WERI-Rb-1 (cell line): ENCODE data around the gene BOK.

Source experiments
- DNase-seq: peaks from one replicate; pipeline ENCODE4 v3.0.0-alpha.2; 2020
- H3K27ac ChIP-seq: fragments of 250-450 bp; sonication (Bioruptor Pico); 2 replicates; pipeline ENCODE4 v1.5.1; 2020; ENCODE audit warnings: mild to moderate bottlenecking, moderate library complexity
- H3K27me3 ChIP-seq: fragments of 250-450 bp; sonication (Bioruptor Pico); 2 replicates; pipeline ENCODE4 v1.5.1; 2021; ENCODE audit warnings: mild to moderate bottlenecking, low read depth, moderate library complexity; ENCODE audit not compliant: insufficient read depth, severe bottlenecking
- H3K36me3 ChIP-seq: fragments of 250-450 bp; sonication (Bioruptor Pico); 2 replicates; pipeline ENCODE4 v1.5.1; 2020; ENCODE audit warnings: mild to moderate bottlenecking, moderate library complexity
- H3K4me3 ChIP-seq: 2 replicates; pipeline ENCODE4 v1.5.1; 2011; ENCODE audit warnings: low read depth, mild to moderate bottlenecking, control low read depth, low read length
- H3K9me3 ChIP-seq: fragments of 250-450 bp; sonication (Bioruptor Pico); 2 replicates; pipeline ENCODE4 v1.5.1; 2021; ENCODE audit warnings: mild to moderate bottlenecking, moderate library complexity; ENCODE audit not compliant: severe bottlenecking
- CTCF ChIP-seq: IDR thresholded peaks from 2 replicates; pipeline ENCODE4 v1.5.1; 2011; ENCODE audit warnings: low read depth, mild to moderate bottlenecking, control low read depth, inconsistent platforms, low read length

The BOK gene

GRCh38 chr2:241618296-241618805 lies 59.8 kb downstream of the BOK start:
- DNase-seq, result no peak
- H3K27ac ChIP-seq, result no peak overlapping the region
- H3K4me3 ChIP-seq, result no peak overlapping the region
- no peak for TF ChIP-seq CTCF
- no peaks in the 10 kb centered on the region for H3K9me3 ChIP-seq
- H3K27me3 ChIP-seq, result no peaks in the 10 kb centered on the region
- peaks cover 4% of the 10 kb centered on the region for H3K36me3 ChIP-seq

- Histone ChIP-seq H3K27me3 (no peaks in the 10 kb centered on the region), H3K27ac (no peak overlapping the region), H3K4me3 (no peak overlapping the region), H3K36me3 (peaks cover 4% of the 10 kb centered on the region), H3K9me3 (no peaks in the 10 kb centered on the region)
- no peak for DNase-seq
- TF ChIP-seq CTCF, result no peak
These were observed 60.3 kb downstream of the BOK start for GRCh38 chr2:241618829-241619228.

- Histone ChIP-seq H3K27me3 (no peaks in the 10 kb centered on the region), H3K4me3 (no peak overlapping the region), H3K36me3 (peaks cover 4% of the 10 kb centered on the region), H3K27ac (no peak overlapping the region), H3K9me3 (no peaks in the 10 kb centered on the region)
- TF ChIP-seq CTCF, result no peak
- no peak for DNase-seq
These were observed 61.3 kb downstream of the BOK start for GRCh38 chr2:241619597-241620418.

- Histone ChIP-seq H3K9me3 (no peaks in the 10 kb centered on the region), H3K27ac (no peak overlapping the region), H3K27me3 (no peaks in the 10 kb centered on the region), H3K36me3 (peaks cover 4% of the 10 kb centered on the region), H3K4me3 (no peak overlapping the region)
- no peak for DNase-seq
- TF ChIP-seq CTCF, result no peak
These were observed 61.8 kb downstream of the BOK start for GRCh38 chr2:241620419-241620769.
